ENCODE data around the gene BCL7A. TPM values are rescaled to one million over a fixed set of nuclear protein-coding genes. Genes with fewer than 3 reads are reported as not detected.
A peak's percentile ranks its signal among the peaks of the same experiment; 100 is the strongest.

BCL7A gene
- total RNA-seq, 4 donors from 2014 or later, result 18.3 to 27.2 (median 22.7) TPM

- peaks cover 69 to 89% of the 10 kb centered on the region in 2 donors for H3K4me1 ChIP-seq
- DNase-seq, result no peak
- intact Hi-C loops (cut with DNase I), result no loop called here
- TF ChIP-seq POLR2A (IDR thresholded peaks at IDR 0.05) (no peak), CTCF (IDR thresholded peaks at IDR 0.05) (no peak)
- 94 to 97% methylated on average over 5 of the region's 5 CpGs for WGBS, 2 donors
- H3K27me3 ChIP-seq, result no peaks in the 10 kb centered on the region
- no peaks in the 10 kb centered on the region for H3K9me3 ChIP-seq
- peak overlapping the region; percentile 59 to 72 (median 60) for H3K27ac ChIP-seq
- H3K4me3 ChIP-seq (replicated peaks in 1 of 3), result no peak overlapping the region
- no peaks in the 10 kb centered on the region for H3K36me3 ChIP-seq
These were observed 45.9 kb downstream of the BCL7A start for GRCh38 chr12:122067548-122067947.

GRCh38 chr12:122067966-122068365 is 46.3 kb downstream of the BCL7A start:
- peak overlapping the region; percentile 59 to 72 (median 60) for H3K27ac ChIP-seq

GRCh38 chr12:122072031-122072970 is 50.6 kb downstream of the BCL7A start:
- 39 to 46% methylated on average over 11 of the region's 11 CpGs for WGBS, 2 donors
- Histone ChIP-seq H3K4me3 (replicated peaks in 1 of 3) (no peak overlapping the region), H3K4me1 (peaks cover 43 to 54% of the 10 kb centered on the region in 2 donors)

More at GRCh38 chr12:122067966-122068365, 46.3 kb downstream of the BCL7A start:
- TF ChIP-seq POLR2A (IDR thresholded peaks at IDR 0.05) (peak in 1 of 2 donors; percentile 48), CTCF (IDR thresholded peaks at IDR 0.05) (no peak)
- Histone ChIP-seq H3K4me3 (replicated peaks in 1 of 3) (no peak overlapping the region), H3K4me1 (peaks cover 68 to 85% of the 10 kb centered on the region in 2 donors), H3K36me3 (no peaks in the 10 kb centered on the region), H3K9me3 (no peaks in the 10 kb centered on the region), H3K27me3 (no peaks in the 10 kb centered on the region)
- intact Hi-C loops (cut with DNase I), result no loop called here
- peak; percentile 88 to 91 for DNase-seq
- WGBS, 2 donors, result 2% methylated on average over 13 of the region's 13 CpGs

GRCh38 chr12:122073815-122074214 is 52.1 kb downstream of the BCL7A start:
- no peaks in the 10 kb centered on the region for H3K36me3 ChIP-seq
- H3K4me3 ChIP-seq (replicated peaks in 1 of 3), result no peak overlapping the region
- no peak for DNase-seq
- no peaks in the 10 kb centered on the region for H3K27me3 ChIP-seq
- peaks cover 38 to 48% of the 10 kb centered on the region in 2 donors for H3K4me1 ChIP-seq
- WGBS, 2 donors, result 86 to 96% methylated on average over 1 of the region's 1 CpG
- no peak for TF ChIP-seq CTCF (IDR thresholded peaks at IDR 0.05)
- no peak for TF ChIP-seq POLR2A (IDR thresholded peaks at IDR 0.05)
- intact Hi-C loops (cut with DNase I), result no loop called here
- H3K27ac ChIP-seq, result peak overlapping the region; percentile 82 to 88 (median 86)
- no peaks in the 10 kb centered on the region for H3K9me3 ChIP-seq

More at GRCh38 chr12:122072031-122072970, 50.6 kb downstream of the BCL7A start:
- H3K9me3 ChIP-seq, result no peaks in the 10 kb centered on the region
- H3K27me3 ChIP-seq, result no peaks in the 10 kb centered on the region
- peak overlapping the region; percentile 82 to 96 (median 86) for H3K27ac ChIP-seq
- peak in 1 of 2 donors; percentile 62 for TF ChIP-seq POLR2A (IDR thresholded peaks at IDR 0.05)
- peak in 2 of 6 experiments; percentile 35 to 42 for TF ChIP-seq CTCF (IDR thresholded peaks at IDR 0.05)
- no peaks in the 10 kb centered on the region for H3K36me3 ChIP-seq
- intact Hi-C loops (cut with DNase I), result no loop called here
- DNase-seq, result peak; percentile 86 to 90
